ENCODE results near the gene ABCC9. TPM values are rescaled to one million over a fixed set of nuclear protein-coding genes. Genes with fewer than 3 reads are reported as not detected.

The ABCC9 gene
- polyA plus RNA-seq, 1 of the 3 experiments (the other 2 are of a cell fraction) = 0.02 TPM

- no peak for TF ChIP-seq JUND (IDR thresholded peaks at IDR 0.05)
- no peak for TF ChIP-seq FOXM1 (IDR thresholded peaks at IDR 0.05; ENCODE audit: low read depth)
- no peak for TF ChIP-seq NFIC (IDR thresholded peaks at IDR 0.05; ENCODE audit: borderline replicate concordance)
- TF ChIP-seq GATA2 (CRISPR knock-in tag; IDR thresholded peaks at IDR 0.05) = no peak
- TF ChIP-seq ELF1 (IDR thresholded peaks at IDR 0.05) = no peak
- TF ChIP-seq MXI1 (IDR thresholded peaks at IDR 0.05; ENCODE audit: low read depth, low read length) = no peak
- no peak for TF ChIP-seq POLR2AphosphoS5 (IDR thresholded peaks at IDR 0.05; ENCODE audit: low read depth, low read length)
- no peak for TF ChIP-seq SIN3A (IDR thresholded peaks at IDR 0.05; ENCODE audit: borderline replicate concordance, low read depth, low read length)
- no peak for TF ChIP-seq TCF12 (IDR thresholded peaks at IDR 0.05)
- no peak for TF ChIP-seq CHD2 (IDR thresholded peaks at IDR 0.05; ENCODE audit: low read length, partially characterized antibody)
These were observed 122.0 kb downstream of the ABCC9 start (continued) for GRCh38 chr12:21819236-21819635.

GRCh38 chr12:21818627-21819026 is 122.6 kb downstream of the ABCC9 start:
- Histone ChIP-seq H3K79me2 (ENCODE audit: insufficient read depth) (no peaks in the 10 kb centered on the region), H3K4me3 (ENCODE audit: low read depth in 2 of 2, low read length in 1 of 2) (no peak overlapping the region), H3K9ac (no peak overlapping the region), H3K4me2 (no peak overlapping the region), H3K9me2 (no peaks in the 10 kb centered on the region), H3F3A (replicated peaks; ENCODE audit: insufficient read depth) (no peaks in the 10 kb centered on the region), H3K36me3 (replicated peaks in 1 of 2; ENCODE audit: control insufficient read depth in 1 of 2, insufficient read depth in 2 of 2, low read length in 1 of 2) (no peaks in the 10 kb centered on the region), H3K9me3 (no peaks in the 10 kb centered on the region), H3K27ac (ENCODE audit: low read depth in 2 of 2, low read length in 1 of 2) (no peak overlapping the region), H3K4me1 (ENCODE audit: control insufficient read depth in 1 of 2, insufficient read depth in 2 of 2, low read depth in 1 of 2, low read length in 1 of 2) (no peaks in the 10 kb centered on the region; a peak in 1 of 4 replicates), H2AFZ (ENCODE audit: low read depth) (no peak overlapping the region), H4K20me1 (ENCODE audit: insufficient read depth) (no peaks in the 10 kb centered on the region), H3K27me3 (ENCODE audit: insufficient read depth) (no peaks in the 10 kb centered on the region)
- ChIA-PET CTCF (no interaction called here), POLR2A (no interaction called here)
- 13% methylated on average over 2 of the region's 2 CpGs for WGBS (ENCODE audit: low lambda C conversion rate)
- DNase-seq = no peak
- no peak for TF ChIP-seq FOSL2 (IDR thresholded peaks at IDR 0.05; ENCODE audit: borderline replicate concordance, low read depth)
- TF ChIP-seq TAF1 (IDR thresholded peaks at IDR 0.05; ENCODE audit: borderline replicate concordance, low read depth, low read length) = no peak
- no peak for TF ChIP-seq EZH2phosphoT487 (IDR thresholded peaks at IDR 0.05; ENCODE audit: borderline replicate concordance, low read depth)
- no peak for TF ChIP-seq CHD2 (IDR thresholded peaks at IDR 0.05; ENCODE audit: low read length, partially characterized antibody)
- no peak for TF ChIP-seq ZBTB33 (IDR thresholded peaks at IDR 0.05; ENCODE audit: borderline replicate concordance, low read depth)
- TF ChIP-seq, protein P1, sequence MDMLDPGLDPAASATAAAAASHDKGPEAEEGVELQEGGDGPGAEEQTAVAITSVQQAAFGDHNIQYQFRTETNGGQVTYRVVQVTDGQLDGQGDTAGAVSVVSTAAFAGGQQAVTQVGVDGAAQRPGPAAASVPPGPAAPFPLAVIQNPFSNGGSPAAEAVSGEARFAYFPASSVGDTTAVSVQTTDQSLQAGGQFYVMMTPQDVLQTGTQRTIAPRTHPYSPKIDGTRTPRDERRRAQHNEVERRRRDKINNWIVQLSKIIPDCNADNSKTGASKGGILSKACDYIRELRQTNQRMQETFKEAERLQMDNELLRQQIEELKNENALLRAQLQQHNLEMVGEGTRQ (IDR thresholded peaks at IDR 0.05; ENCODE audit: borderline replicate concordance, low read depth, low read length) = no peak
- no peak for TF ChIP-seq NFIC (IDR thresholded peaks at IDR 0.05; ENCODE audit: borderline replicate concordance)
- TF ChIP-seq RAD21 (IDR thresholded peaks at IDR 0.05; ENCODE audit: low read length) = no peak
- TF ChIP-seq RFX5 (IDR thresholded peaks at IDR 0.05; ENCODE audit: low read length) = no peak
- TF ChIP-seq FOXM1 (IDR thresholded peaks at IDR 0.05; ENCODE audit: low read depth) = no peak
- no peak for TF ChIP-seq MAX (IDR thresholded peaks at IDR 0.05; ENCODE audit: low read depth)
- TF ChIP-seq RXRA (IDR thresholded peaks at IDR 0.05; ENCODE audit: borderline replicate concordance, low read depth) = no peak
